Suprapubic skin (tissue), 4 donors: ENCODE measurements around the gene CLMN. TPM values are rescaled to one million over a fixed set of nuclear protein-coding genes. Genes with fewer than 3 reads are reported as not detected.

Experiments
- DNase-seq, 2 donors: peaks; one replicate each; pipeline ENCODE4 v3.0.0-alpha.2; 2019; ENCODE audit warnings: low spot score in 2 of 2
- H3K27ac ChIP-seq: fragments of 200-600 bp; sonication (generic); one replicate; pipeline ENCODE4 v1.5.1; 2019
- H3K27me3 ChIP-seq: fragments of 200-600 bp; sonication (generic); one replicate; pipeline ENCODE4 v1.5.1; 2019
- H3K36me3 ChIP-seq: fragments of 200-600 bp; sonication (generic); one replicate; pipeline ENCODE4 v1.5.1; 2019
- H3K4me1 ChIP-seq: fragments of 200-600 bp; sonication (generic); one replicate; pipeline ENCODE4 v1.5.1; 2019
- H3K4me3 ChIP-seq: fragments of 200-600 bp; sonication (generic); one replicate; pipeline ENCODE4 v1.5.1; 2019; ENCODE audit warnings: mild to moderate bottlenecking
- H3K9me3 ChIP-seq: fragments of 200-600 bp; sonication (generic); one replicate; pipeline ENCODE4 v1.5.1; 2019
- CTCF ChIP-seq, 2 donors: fragments of 200-600 bp in 1 of 2; fragments of 450-650 bp in 1 of 2; sonication (generic) in 1 of 2; IDR thresholded peaks; one replicate each; pipeline ENCODE4 v1.5.1; 2016 to 2019; ENCODE audit warnings: antibody characterized with exemption in 2 of 2, mild to moderate bottlenecking in 1 of 2, moderate library complexity in 1 of 2
- EP300 ChIP-seq: sonication (generic); formaldehyde crosslinking; IDR thresholded peaks from one replicate; pipeline ENCODE4 v1.6.1; 2017; ENCODE audit warnings: antibody characterized with exemption
- POLR2A ChIP-seq, 2 donors: fragments of 450-650 bp; IDR thresholded peaks; one replicate each; pipeline ENCODE4 v1.6.1; 2017; ENCODE audit warnings: antibody characterized with exemption in 2 of 2, mild to moderate bottlenecking in 2 of 2, moderate library complexity in 2 of 2
- POLR2AphosphoS5 ChIP-seq, 3 donors: sonication (generic); formaldehyde crosslinking; IDR thresholded peaks; one replicate each; pipeline ENCODE4 v1.6.1; 2017; ENCODE audit warnings: antibody characterized with exemption in 3 of 3
- WGBS: methylation state at CpG from one replicate; pipeline ENCODE4 v1.1.5; 2018; 5-methylcytosine and 5-hydroxymethylcytosine counted together
- total RNA-seq, 4 donors: library from RNA; depleted of rRNA; stranded (reverse); fragments of >200 nt; gene quantifications; one replicate each; pipeline ENCODE4 v1.1.0, GENCODE V29; 2016

The CLMN gene
- total RNA-seq, 4 donors from 2014 or later = 5.0 to 25.7 (median 7.0) TPM

DNA sequence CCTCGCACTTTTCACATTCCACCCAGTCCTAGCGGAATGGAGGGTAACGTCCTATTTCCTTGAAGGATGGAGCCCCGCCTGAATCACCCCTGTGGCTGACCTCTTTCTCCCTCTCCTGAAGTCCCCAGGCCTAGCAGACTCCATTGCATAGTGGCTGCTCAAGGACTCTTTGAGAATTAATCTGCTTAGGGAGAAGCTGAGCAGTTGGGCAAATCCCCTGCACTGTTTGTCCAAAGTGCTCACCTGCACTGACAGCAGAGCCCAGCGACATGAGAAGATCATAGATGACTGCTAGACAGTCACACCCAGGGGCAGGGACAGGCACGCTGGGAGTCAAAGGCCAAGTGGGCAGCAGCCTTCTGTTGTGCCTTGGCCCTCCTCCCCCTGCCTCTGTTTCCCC lies 124.7 kb downstream of the CLMN start:
- H3K27me3 ChIP-seq = no peaks in the 10 kb centered on the region
- H3K4me1 ChIP-seq = no peaks in the 10 kb centered on the region
- no peak overlapping the region for H3K4me3 ChIP-seq
- no peak for TF ChIP-seq CTCF (IDR thresholded peaks at IDR 0.05)
- TF ChIP-seq POLR2A (IDR thresholded peaks at IDR 0.05) = no peak
- TF ChIP-seq POLR2AphosphoS5 (IDR thresholded peaks at IDR 0.05) = no peak
- TF ChIP-seq EP300 = no peak
- WGBS = 90% methylated on average over 6 of the region's 6 CpGs
- H3K27ac ChIP-seq = no peak overlapping the region
- H3K9me3 ChIP-seq = no peaks in the 10 kb centered on the region
- no peaks in the 10 kb centered on the region for H3K36me3 ChIP-seq
- no peak for DNase-seq

DNA sequence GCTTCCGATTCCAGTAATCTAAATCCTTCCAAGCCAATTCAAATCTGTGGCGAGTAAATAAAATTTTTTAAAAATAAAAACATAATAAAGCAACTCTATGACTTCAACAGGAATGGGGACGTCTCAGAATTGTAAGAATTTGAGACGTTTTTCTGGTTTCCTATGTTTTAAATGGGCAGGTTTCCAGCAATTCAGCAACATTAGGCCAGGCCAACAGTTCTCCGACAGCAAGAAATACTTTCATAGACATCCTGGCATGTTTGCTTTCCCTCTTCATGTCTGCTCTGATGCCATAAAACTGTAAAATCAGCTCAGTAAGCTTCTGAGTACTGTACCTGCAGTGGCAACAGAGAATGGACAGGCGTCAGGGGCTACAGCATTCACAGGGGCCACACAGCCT lies 126.6 kb downstream of the CLMN start:
- no peak for DNase-seq
- H3K27ac ChIP-seq = no peak overlapping the region
- no peaks in the 10 kb centered on the region for H3K9me3 ChIP-seq
- H3K27me3 ChIP-seq = no peaks in the 10 kb centered on the region
- no peak for TF ChIP-seq POLR2A (IDR thresholded peaks at IDR 0.05)
- TF ChIP-seq CTCF (IDR thresholded peaks at IDR 0.05) = no peak
- no peak for TF ChIP-seq EP300
- no peak for TF ChIP-seq POLR2AphosphoS5 (IDR thresholded peaks at IDR 0.05)
- no peaks in the 10 kb centered on the region for H3K36me3 ChIP-seq
- H3K4me1 ChIP-seq = no peaks in the 10 kb centered on the region
- 85% methylated on average over 6 of the region's 6 CpGs for WGBS
- no peak overlapping the region for H3K4me3 ChIP-seq

GRCh38 chr14:95192311-95192710 lies 127.4 kb downstream of the CLMN start:
- 94% methylated on average over 6 of the region's 6 CpGs for WGBS
- Histone ChIP-seq H3K4me1 (no peaks in the 10 kb centered on the region), H3K9me3 (no peaks in the 10 kb centered on the region), H3K27me3 (no peaks in the 10 kb centered on the region), H3K36me3 (no peaks in the 10 kb centered on the region), H3K27ac (no peak overlapping the region), H3K4me3 (no peak overlapping the region)
- no peak for DNase-seq
- TF ChIP-seq EP300 = no peak
- TF ChIP-seq POLR2A (IDR thresholded peaks at IDR 0.05) = no peak
- no peak for TF ChIP-seq POLR2AphosphoS5 (IDR thresholded peaks at IDR 0.05)
- no peak for TF ChIP-seq CTCF (IDR thresholded peaks at IDR 0.05)

DNA sequence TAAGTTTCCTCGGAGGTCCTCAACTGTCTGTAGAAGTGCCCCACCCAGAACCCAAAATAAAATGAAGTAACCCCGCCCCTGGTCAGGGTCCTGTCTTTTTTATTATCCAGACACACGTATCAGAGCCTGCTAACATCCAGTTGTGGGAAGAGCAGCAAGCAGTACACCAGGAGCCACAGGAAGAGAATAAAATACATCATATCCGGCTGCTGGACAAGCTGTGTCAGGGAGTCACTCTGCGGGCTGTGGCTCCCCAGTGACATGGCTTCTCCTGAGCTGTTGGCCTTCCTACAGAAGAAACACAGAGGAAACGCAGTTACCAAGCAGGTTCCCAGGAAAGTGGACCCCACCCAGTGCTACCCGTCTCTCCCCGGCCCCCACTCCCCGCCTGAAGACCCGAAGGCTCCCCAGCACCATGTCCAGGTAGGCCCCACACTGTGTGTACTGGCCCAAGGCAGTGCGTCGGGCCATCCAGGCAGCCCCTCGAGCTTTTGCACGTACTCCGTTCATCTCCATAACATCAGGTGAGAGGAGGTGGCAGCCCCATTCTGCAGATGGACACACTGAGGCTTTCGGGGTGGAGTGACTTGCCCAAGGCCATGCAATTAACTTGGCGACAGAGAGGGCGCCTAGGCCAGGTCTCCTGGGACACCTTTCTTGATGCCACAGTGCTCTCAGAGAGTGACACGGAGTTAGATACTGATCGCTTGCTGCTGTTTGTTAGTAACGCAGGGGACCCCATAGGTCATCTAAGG lies 128.1 kb downstream of the CLMN start:
- no peaks in the 10 kb centered on the region for H3K4me1 ChIP-seq
- TF ChIP-seq POLR2AphosphoS5 (IDR thresholded peaks at IDR 0.05) (no peak), POLR2A (IDR thresholded peaks at IDR 0.05) (no peak), CTCF (IDR thresholded peaks at IDR 0.05) (no peak), EP300 (no peak)
- no peak for DNase-seq
- no peaks in the 10 kb centered on the region for H3K9me3 ChIP-seq
- no peak overlapping the region for H3K27ac ChIP-seq
- WGBS = 85% methylated on average over 14 of the region's 21 CpGs
- H3K4me3 ChIP-seq = no peak overlapping the region
- H3K36me3 ChIP-seq = no peaks in the 10 kb centered on the region
- no peaks in the 10 kb centered on the region for H3K27me3 ChIP-seq

DNA sequence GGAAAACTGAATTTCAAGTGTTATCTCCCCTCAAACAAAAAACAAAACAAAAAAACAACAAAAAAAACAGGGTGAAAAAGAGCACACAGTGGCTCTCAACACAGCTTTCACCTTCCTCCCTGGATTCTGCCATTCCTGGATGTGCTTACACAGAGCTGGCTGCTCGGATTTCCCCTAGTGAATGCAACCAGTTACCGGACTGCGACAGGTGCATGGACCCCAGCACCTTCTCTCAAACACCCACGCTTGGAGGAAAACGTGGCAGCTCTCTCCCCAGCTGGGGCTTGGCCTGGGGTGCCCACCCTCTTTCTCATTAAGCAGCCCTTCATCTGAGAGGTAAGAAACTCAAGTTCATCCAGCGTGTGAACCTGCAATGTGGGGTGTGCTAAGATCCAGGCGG lies 128.9 kb downstream of the CLMN start:
- 90% methylated on average over 6 of the region's 7 CpGs for WGBS
- H3K27ac ChIP-seq = no peak overlapping the region

More for the DNA sequence above, 128.9 kb downstream of the CLMN start:
- no peak overlapping the region for H3K4me3 ChIP-seq
- DNase-seq = no peak
- H3K9me3 ChIP-seq = no peaks in the 10 kb centered on the region
- no peaks in the 10 kb centered on the region for H3K4me1 ChIP-seq
- H3K27me3 ChIP-seq = no peaks in the 10 kb centered on the region
- TF ChIP-seq POLR2A (IDR thresholded peaks at IDR 0.05) = no peak
- TF ChIP-seq EP300 = no peak
- no peak for TF ChIP-seq CTCF (IDR thresholded peaks at IDR 0.05)
- no peak for TF ChIP-seq POLR2AphosphoS5 (IDR thresholded peaks at IDR 0.05)
- H3K36me3 ChIP-seq = no peaks in the 10 kb centered on the region
